Medulla oblongata (tissue), 1 donor: ENCODE data around the gene ABCB1.
A peak's percentile ranks its signal among the peaks of the same experiment; 100 is the strongest.

Experiments
- DNase-seq: peaks from one replicate; pipeline ENCODE4 v3.0.0-alpha.2; 2015; ENCODE audit errors: extremely low spot score

ABCB1 gene

GRCh38 chr7:87600130-87601124 is at the start of gene ABCB1:
TSS of gene ABCB1 (minus strand) at chr7:87600884. CDS start at chr7:87600184, 700 bp downstream.
- peak; percentile 20 for DNase-seq

DNA sequence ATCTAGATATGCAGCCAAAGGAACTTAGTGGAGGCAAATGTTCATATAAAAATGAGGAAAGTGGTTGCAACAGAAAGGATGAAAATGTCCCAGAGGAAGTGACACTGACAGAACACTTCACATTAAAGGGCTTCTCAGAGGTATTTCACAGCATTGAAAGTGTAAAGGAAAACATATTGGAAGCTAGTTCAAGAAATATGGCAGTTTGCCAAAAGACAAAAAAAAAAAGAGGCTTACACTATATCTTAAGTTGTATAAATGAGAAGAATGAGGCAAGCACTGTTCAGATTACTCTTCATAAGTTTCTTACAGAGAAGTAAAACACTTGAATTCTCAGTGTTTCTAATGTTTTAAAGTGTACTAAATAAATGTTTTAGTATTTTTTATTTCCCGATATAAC is 47.6 kb upstream of the ABCB1 start:
- no peak for DNase-seq

- no peak for DNase-seq
These were observed 44.8 kb upstream of the ABCB1 start for GRCh38 chr7:87645446-87645845.

GRCh38 chr7:87635921-87636320 is 35.2 kb upstream of the ABCB1 start:
- DNase-seq = no peak

DNA sequence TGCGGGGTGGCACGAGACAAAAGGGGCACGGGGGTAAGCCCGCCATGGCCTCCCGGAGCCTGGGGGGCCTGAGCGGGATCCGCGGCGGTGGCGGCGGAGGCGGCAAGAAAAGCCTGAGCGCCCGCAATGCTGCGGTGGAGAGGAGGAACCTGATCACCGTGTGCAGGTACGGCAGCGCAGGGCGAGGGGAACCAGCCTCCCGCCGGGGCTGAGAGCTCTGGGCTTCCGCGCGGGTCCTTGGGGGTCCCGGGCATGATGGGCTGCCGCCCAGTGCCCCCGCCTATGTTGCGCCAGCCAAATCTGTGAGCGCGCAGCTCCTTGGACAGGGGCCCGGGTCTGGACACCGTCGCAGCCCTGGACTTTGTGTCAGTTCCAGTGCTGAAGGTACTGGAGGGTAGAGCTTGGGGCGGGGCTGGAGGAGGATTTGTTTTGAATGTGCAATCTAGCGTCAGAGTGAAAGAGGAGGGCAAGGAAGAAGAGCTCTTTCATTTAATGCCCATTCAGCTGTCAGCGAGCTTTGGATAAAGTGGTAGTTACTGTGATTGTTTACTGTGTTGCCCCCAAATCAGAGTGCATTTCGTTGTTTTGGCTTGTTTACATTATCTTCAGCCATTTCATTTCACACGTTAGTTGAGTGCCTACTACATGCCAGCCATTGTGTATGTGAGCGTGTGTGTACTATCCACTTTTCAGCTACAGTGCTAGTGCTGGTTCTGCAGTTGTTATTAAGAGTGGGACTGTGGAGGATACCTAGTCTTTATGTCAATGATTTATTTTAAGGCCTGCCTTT is 28.3 kb upstream of the ABCB1 start:
- no peak for DNase-seq

DNA sequence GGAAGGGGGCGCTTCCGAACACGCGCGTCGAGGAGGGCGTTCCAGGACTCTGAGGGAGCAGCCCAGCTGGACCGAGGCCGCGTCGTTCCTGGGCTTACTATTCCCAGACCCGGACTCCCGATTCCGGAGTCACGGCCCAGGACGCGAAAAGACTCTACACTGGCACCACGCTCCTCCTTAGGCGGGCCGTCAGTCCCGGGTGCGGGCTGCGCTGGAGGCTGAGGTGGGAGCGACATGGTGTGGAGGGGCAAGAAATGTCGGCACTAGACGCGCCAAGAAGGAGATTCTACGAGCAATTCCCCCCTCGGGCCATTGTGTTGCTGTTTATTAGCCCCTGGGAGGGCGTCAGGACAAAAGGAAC is 26.9 kb upstream of the ABCB1 start:
- DNase-seq = no peak

GRCh38 chr7:87625101-87625500 is 24.4 kb upstream of the ABCB1 start:
- DNase-seq = no peak

DNA sequence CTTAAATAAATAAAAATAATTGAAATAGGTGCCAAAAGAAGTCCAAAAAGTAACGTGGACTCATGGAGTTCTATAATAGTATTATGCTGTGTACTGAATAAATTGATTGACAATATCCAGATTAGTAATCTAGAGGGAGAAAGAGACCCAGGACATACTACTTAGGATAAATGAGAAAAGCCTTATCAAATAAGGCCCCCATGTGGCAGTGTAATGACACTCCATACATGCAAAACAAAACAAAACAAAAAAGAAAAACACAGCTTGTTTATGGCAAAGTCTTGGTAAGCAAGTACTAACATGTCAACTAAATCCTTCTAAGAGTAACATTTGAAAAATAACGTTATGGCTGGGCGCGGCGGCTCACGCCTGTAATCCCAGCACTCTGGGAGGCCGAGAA is 23.9 kb upstream of the ABCB1 start:
- no peak for DNase-seq

DNA sequence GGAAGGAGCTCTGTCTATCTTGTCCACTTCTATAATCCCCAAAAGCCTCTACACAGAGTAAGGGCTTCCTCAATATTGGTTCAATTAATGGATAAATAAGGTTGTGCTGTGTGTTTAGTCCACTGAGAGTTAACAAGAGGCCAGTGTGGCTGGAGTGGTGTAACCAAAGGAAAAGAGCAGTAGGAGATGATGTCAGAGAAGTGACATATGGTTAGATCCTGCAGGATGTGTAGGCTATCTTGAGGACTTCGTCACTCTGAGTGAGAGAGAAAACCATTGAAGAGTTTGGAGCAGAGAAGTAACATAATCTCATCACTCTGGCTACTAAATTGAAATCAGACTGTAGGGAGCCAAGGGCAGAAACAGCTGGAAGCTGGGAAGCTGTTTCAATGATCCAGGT is 14.5 kb upstream of the ABCB1 start:
- no peak for DNase-seq

DNA sequence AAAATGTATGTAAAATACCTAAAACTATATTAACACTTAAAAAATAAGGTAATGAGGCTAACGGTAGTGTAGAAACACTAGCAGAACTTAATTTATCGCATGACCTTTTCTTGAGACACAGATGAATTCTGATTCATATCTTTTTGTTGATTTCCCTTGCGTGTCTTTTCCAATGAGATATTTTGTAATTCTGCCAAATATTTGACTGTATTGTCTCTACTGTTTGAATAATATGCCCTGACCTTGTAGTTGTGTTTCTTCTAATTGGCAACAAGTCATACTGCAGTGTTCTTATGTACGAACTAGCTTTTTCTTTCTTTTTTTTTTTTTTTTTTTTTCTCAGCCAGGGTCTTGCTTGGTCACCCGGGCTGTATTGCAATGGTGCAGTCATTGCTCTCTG is 9.2 kb upstream of the ABCB1 start:
- no peak for DNase-seq

- DNase-seq = no peak
These were observed 7.7 kb upstream of the ABCB1 start for GRCh38 chr7:87608431-87608830.

DNA sequence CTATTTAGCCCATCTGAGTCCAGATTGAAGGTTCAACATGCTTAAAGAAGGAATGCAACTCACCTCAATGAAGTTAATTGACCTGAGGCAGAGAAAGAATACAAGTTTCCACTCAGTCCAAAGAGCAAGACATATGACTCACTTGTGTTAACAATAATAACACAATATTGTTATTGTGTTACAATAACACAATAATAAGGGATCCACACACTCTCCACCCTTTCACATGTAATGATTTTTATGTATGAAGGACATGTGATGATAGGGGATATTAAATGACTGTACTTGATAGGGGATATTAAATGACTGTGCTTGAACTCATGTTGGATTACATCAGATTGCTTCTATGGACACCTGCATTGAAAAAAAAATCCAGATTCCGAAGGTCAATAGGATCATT is 3.6 kb upstream of the ABCB1 start:
- no peak for DNase-seq

- DNase-seq = peak; percentile 7
These were observed 1.3 kb downstream of the ABCB1 start for GRCh38 chr7:87599336-87599735.

- no peak for DNase-seq
These were observed 2.3 kb downstream of the ABCB1 start for GRCh38 chr7:87598234-87599009.

GRCh38 chr7:87596696-87597095 is 4.0 kb downstream of the ABCB1 start:
- DNase-seq = no peak

GRCh38 chr7:87596136-87596535 is 4.5 kb downstream of the ABCB1 start:
- no peak for DNase-seq

DNA sequence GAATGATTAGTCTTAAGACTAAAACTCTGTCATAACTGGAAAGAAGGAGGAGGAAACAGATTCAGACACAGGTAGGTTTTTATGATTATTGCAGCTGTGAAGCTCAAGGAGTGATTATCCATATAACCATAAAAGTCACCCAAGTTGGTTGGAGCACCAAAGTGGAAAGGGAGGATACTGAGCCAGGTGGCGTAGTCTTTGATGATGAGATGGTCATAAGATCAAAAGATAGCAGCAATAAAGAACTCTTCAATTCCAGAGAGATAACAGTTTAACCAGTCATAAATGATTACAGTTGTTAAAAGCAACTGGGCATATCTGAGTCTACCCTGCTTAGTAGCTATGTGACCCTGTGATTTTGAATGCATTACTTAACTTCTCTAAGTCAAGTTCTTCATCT is 8.4 kb downstream of the ABCB1 start:
- no peak for DNase-seq

GRCh38 chr7:87591211-87591610 is 9.5 kb downstream of the ABCB1 start:
- DNase-seq = no peak

- no peak for DNase-seq
These were observed 10.1 kb downstream of the ABCB1 start for GRCh38 chr7:87590578-87590977.

DNA sequence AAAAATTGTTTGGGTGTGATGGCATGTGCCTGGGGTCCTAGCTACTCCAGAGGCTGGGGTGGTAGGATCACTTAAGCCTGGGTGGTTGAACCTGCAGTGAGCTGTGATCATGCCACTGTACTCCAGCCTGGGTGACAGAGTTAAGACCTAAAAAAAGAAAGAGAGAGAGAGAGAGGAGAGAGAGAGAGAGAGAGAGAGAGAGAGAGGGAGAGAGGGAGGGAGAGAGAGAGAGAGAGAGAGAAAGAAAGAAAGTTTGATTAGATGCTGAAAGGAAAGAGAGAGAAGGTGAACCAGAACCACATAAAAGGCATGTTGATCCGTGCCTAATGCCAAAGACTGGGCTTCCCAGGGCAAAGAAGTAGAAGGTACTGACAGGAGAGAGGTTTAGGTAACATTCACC is 11.1 kb downstream of the ABCB1 start:
- DNase-seq = no peak

DNA sequence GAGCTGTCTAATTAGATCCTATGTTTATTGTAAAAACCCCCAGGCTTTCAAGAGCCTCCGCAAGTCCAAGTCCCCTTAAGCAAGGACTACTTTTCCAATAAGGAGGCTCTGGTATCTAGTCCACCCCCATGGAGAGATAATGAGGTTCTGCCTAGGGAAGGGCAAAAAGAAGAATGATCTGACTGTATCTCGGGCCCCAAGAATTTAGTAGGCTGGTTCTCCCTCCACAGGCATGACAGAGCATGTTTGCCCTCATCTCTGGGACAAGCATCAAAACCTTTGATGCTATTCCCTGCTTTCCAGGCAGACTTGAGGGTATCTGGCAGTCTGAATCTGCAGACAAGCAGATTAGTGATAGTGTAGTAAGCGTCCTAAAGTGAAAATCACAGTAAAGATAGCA is 19.0 kb downstream of the ABCB1 start:
- no peak for DNase-seq

- no peak for DNase-seq
These were observed 20.0 kb downstream of the ABCB1 start for GRCh38 chr7:87580636-87581035.
